IPS-20b (cell line): ENCODE results near the gene FBXW5.

Experiments
- H3K27ac ChIP-seq: one replicate; pipeline ENCODE4 v1.5.1; 2013; ENCODE audit warnings: low read length
- H3K27me3 ChIP-seq: 2 replicates; pipeline ENCODE4 v1.6.1; 2013; ENCODE audit warnings: mild to moderate bottlenecking, low read length, inconsistent platforms; ENCODE audit not compliant: insufficient read depth
- H3K36me3 ChIP-seq: 2 replicates; pipeline ENCODE4 v1.6.1; 2013; ENCODE audit warnings: low read depth, mild to moderate bottlenecking, inconsistent platforms, low read length, moderate library complexity; ENCODE audit not compliant: insufficient read depth
- H3K4me1 ChIP-seq: 2 replicates; pipeline ENCODE4 v1.6.1; 2013; ENCODE audit warnings: mild to moderate bottlenecking, control low read depth, inconsistent platforms, low read length, moderate library complexity; ENCODE audit not compliant: insufficient read depth
- H3K4me3 ChIP-seq: 2 replicates; pipeline ENCODE4 v1.5.1; 2013; ENCODE audit warnings: mild to moderate bottlenecking, low read length, inconsistent platforms
- H3K9ac ChIP-seq: 2 replicates; pipeline ENCODE4 v1.6.1; 2013; ENCODE audit warnings: low read depth, mild to moderate bottlenecking, inconsistent platforms, low read length, moderate library complexity
- H3K9me3 ChIP-seq: 2 replicates; pipeline ENCODE4 v1.6.1; 2013; ENCODE audit warnings: mild to moderate bottlenecking, low read depth, low read length, inconsistent platforms; ENCODE audit not compliant: insufficient read depth

The FBXW5 gene

DNA sequence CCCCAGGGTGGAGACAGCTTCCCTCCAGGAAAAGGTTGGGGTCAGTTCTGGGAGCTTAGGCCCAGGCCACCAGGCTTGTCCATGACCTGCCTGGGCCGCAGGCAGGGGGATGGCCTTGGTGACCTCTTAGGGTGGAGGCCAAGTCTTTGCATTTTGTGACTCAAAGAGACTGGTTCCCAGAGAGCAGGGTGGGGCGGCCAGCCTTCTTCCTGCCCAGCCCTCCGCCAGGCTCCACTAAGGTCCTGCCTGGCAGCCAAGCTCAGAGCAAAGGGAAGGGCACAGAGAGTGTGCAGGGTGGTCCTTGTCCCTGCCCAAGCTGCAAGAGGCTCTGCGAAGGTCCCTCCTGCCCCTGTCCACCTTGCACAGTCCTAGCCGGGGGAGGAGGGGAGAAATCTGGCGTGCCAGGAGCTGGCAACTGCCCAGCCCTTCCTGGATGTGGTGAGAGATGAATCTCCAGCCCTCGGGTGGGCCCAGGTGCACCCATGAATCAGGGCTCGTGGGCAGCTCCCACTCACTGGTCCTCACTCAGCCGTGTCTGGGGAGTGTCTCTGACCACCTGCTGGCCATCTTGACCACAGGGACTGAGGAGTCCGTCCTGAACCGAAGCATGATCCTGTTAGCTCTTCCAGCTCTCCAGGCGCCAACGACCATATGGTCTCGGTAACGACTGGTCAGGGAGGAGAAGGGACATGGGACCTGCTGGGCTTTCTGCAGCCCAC, 30.4 kb upstream of the FBXW5 start:
- Histone ChIP-seq H3K9me3 (no peaks in the 10 kb centered on the region), H3K4me3 (no peak overlapping the region), H3K27ac (no peak overlapping the region), H3K27me3 (peaks cover 11% of the 10 kb centered on the region), H3K9ac (no peak overlapping the region), H3K4me1 (no peaks in the 10 kb centered on the region; the same call in 1 of the 2 replicates), H3K36me3 (no peaks in the 10 kb centered on the region)

DNA sequence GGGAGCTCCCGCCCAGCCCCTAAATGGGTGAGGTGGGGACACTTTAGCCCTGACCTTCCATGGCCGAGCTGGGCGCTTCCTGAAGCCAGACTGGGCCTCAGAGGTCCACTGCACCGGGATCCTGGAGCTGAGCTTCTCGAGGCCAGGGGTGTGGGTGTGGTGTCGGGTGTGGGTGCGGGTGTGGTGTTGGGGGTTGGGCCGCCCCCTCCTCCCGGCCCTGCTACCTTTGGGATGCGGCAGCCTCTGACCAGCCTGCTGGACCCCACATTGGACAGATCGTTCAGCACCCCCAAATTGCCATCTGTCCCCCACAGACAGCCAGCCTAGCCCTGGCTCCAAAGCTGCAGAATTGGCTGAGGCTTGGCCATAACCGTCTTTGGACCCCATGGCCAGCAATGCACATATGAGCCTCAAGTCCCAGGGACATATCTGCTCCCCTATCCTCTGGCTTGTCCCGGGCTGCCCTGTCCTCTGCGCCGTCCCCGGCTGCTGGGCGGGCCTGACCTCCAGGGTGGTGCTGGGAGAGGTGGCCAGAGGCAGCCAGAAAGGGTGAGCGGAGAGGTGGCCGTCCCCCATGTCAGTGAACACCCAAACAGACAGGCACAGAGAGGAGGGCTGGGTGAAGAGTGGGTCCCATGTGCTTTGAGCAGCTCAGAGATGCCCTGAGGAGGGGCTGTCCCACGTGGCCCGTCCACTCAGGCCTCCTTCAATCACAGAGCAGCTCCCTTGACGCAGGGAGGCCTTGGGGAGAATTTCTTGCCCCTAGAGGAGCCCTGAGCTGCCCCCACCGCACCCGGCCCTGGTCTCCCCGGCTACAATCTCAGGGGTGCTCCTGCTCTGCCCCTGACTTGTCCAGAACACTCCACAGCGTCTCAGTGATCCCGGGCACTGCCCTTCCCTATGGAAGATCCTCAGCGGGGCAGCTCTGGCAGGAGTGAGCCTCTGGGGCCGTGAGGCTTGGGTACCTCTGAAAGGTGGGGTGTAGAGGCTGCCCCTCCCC, 29.4 kb upstream of the FBXW5 start:
- H3K4me3 ChIP-seq = no peak overlapping the region
- peaks cover 11% of the 10 kb centered on the region for H3K27me3 ChIP-seq
- no peaks in the 10 kb centered on the region; the same call in 1 of the 2 replicates for H3K4me1 ChIP-seq
- no peaks in the 10 kb centered on the region for H3K9me3 ChIP-seq
- H3K9ac ChIP-seq = no peak overlapping the region
- no peaks in the 10 kb centered on the region for H3K36me3 ChIP-seq
- no peak overlapping the region for H3K27ac ChIP-seq

DNA sequence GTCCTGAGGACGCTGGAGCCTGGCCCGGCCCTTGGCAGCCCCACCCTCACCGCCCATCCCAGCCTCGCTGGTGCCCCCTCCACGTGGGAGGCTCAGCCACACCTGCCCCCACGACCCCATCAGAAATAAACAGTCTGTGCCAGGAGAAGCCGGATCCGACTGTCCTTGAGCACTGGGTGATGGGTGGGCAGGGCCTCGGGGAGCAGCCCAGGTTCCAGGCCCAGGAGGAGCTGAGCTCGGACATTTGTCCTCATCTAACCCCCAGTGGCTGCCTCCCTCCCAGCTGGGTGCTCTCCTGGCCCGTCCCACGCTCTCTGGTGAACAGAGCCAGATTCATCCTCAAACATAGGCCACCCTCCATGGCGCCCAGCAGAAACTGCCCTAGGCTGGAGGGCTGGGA, 28.2 kb upstream of the FBXW5 start:
- no peak overlapping the region for H3K27ac ChIP-seq
- H3K4me1 ChIP-seq = no peaks in the 10 kb centered on the region; the same call in 1 of the 2 replicates
- H3K36me3 ChIP-seq = no peaks in the 10 kb centered on the region
- peaks cover 10% of the 10 kb centered on the region for H3K27me3 ChIP-seq
- H3K4me3 ChIP-seq = no peak overlapping the region
- no peak overlapping the region for H3K9ac ChIP-seq
- no peaks in the 10 kb centered on the region for H3K9me3 ChIP-seq

DNA sequence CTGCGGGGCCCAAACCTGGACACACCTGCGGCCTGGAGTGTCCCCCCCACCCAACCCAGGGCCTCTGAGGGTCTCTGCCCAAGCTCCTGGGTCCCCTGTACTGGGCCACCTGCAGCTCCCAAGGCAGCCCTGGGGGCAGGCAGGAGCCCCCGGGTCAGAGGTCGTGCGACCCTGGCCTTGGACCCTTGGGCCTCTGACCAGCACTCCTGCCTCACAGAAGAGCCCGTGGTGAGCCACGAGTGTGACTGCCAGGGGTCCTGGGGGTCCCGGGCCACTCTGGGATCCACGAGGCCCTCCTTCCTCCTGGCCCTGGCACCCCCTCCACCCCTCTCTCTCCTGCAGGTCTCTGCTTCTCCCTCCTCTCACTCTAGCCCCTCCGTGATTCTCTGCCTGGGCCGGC, 27.8 kb upstream of the FBXW5 start:
- Histone ChIP-seq H3K36me3 (no peaks in the 10 kb centered on the region), H3K9ac (no peak overlapping the region), H3K27me3 (peaks cover 6% of the 10 kb centered on the region), H3K27ac (no peak overlapping the region), H3K9me3 (no peaks in the 10 kb centered on the region), H3K4me1 (no peaks in the 10 kb centered on the region; the same call in 1 of the 2 replicates), H3K4me3 (no peak overlapping the region)

DNA sequence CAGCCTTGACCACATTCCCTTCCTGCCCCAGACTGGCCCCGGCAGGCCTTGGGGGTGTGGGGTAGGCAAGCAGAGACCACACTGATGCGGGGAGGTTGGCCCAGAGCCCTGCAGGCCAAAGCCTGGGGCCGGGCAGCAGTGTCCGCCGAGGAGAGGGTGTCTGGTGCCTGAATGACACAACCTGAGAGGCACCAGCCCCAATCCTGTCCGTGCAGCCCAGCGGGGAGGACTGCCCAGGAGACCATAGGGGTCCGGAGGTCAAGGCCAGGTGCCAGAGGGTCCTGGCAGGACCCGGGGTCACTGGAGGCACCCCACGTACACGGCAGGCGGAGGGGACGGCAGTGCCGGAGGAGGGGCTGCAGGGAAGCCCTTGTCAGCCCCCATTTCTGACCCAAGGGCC, 27.2 kb upstream of the FBXW5 start:
- no peaks in the 10 kb centered on the region for H3K4me1 ChIP-seq
- no peak overlapping the region for H3K9ac ChIP-seq
- no peak overlapping the region for H3K27ac ChIP-seq
- H3K9me3 ChIP-seq = no peaks in the 10 kb centered on the region
- H3K4me3 ChIP-seq = no peak overlapping the region
- no peaks in the 10 kb centered on the region for H3K27me3 ChIP-seq
- no peaks in the 10 kb centered on the region for H3K36me3 ChIP-seq

DNA sequence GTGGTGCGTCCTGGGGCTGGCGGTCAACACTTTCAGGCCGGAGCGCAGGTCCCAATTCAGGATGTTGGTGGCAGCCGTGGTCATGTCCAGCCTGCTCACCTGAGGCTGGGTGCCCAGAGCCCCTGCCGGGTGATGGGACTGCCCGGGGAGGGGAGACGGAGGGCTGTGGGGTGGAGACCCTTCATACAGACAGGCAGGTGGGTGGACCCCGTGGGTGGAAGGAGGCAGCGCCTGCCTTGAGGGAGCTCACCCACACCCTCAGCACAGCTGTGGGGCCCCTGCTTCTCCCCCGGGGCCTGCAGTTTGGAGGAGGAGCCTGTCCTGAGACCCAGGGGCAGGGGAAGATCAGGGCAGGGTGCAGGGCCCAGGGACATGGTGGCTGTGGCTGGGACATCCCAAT, 25.8 kb upstream of the FBXW5 start:
- H3K4me1 ChIP-seq = no peaks in the 10 kb centered on the region
- no peaks in the 10 kb centered on the region for H3K36me3 ChIP-seq
- H3K27ac ChIP-seq = no peak overlapping the region
- H3K9me3 ChIP-seq = no peaks in the 10 kb centered on the region
- no peak overlapping the region for H3K4me3 ChIP-seq
- no peaks in the 10 kb centered on the region for H3K27me3 ChIP-seq
- H3K9ac ChIP-seq = no peak overlapping the region

DNA sequence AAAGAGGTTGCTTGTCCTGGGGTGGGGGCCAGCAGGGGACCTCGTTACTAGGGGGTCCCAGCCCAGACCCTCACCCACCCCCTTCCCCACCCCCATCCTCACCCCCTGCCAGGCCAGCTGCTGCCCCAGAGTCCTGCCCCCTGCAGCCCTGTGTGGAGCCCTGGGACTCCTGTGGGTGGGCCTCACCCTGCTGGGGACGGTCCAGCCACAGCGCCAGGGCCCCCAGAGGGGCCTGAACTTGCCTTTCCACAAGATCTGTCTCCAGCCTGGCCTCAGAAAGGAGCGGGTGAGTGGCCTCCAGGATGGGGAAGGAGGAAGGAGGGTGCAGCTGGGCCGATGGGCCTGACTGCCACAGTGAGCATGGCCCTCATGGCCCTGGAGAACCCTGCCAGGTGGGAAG, 25.2 kb upstream of the FBXW5 start:
- no peaks in the 10 kb centered on the region for H3K36me3 ChIP-seq
- H3K27ac ChIP-seq = no peak overlapping the region
- no peaks in the 10 kb centered on the region for H3K27me3 ChIP-seq
- H3K9ac ChIP-seq = no peak overlapping the region
- H3K4me1 ChIP-seq = no peaks in the 10 kb centered on the region
- no peak overlapping the region for H3K4me3 ChIP-seq
- H3K9me3 ChIP-seq = no peaks in the 10 kb centered on the region

DNA sequence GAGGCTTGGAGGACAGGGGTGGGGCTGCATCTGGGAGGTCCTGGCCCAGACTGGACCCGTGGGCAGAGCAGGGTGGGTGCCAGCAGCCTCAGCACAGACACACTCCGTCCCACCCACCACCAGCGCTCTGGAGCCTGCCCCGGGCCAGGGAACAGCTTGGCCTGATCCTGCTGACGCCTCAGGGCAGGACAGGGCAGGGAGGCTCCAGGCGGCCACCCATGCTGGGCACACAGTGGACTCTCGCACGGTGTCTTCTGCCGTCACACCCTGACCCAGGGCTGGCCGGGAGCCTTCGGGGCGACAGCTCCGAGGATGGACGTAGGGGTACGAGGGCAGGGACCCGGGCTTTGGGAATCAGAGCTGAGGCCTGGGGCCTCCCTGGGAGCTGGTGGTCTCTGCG, 24.6 kb upstream of the FBXW5 start:
- Histone ChIP-seq H3K4me1 (no peaks in the 10 kb centered on the region), H3K9me3 (no peaks in the 10 kb centered on the region), H3K27ac (no peak overlapping the region), H3K4me3 (no peak overlapping the region), H3K27me3 (no peaks in the 10 kb centered on the region), H3K36me3 (no peaks in the 10 kb centered on the region), H3K9ac (no peak overlapping the region)

DNA sequence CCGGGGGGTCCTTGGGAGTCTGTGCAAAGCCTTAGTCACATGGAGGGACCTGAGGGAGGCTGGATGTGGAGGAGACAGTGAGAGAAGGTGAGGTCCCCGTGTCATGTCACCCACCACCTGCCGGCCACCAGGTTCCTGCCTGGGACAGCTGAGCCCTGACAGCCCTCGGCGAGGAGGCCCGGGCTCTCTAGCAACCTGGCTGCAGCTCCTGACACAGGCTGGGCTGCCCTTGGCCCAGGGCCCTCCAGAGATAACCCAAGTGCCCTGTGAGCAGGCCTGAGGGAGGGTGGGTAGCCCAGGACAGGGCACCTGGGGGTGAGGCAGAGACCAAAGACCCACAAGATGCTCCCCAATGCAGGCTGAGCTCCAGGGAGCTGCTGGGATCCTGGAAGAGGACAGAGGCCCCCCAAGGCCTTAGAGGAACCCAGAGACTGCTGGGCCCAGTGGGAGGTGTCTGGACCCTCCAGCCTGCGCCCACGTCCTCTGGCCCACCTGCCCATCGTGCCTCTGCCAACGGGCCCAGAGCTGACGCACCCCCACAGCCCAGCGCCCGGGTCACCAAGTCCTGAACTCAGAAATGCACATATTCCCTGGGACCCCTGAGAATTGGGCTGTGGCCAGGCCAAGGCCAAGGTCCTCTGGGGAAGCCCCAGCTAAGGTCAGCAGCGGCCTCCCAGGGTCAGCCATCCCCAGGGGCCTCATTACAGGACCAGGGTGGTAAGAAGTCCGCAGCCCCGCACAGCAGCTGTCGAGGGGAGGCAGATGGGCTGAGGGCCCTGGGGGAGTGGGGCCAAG, 24.0 kb upstream of the FBXW5 start:
- no peak overlapping the region for H3K9ac ChIP-seq
- no peaks in the 10 kb centered on the region for H3K4me1 ChIP-seq
- H3K27me3 ChIP-seq = no peaks in the 10 kb centered on the region
- no peaks in the 10 kb centered on the region for H3K9me3 ChIP-seq
- no peak overlapping the region for H3K27ac ChIP-seq
- no peaks in the 10 kb centered on the region for H3K36me3 ChIP-seq
- H3K4me3 ChIP-seq = no peak overlapping the region

DNA sequence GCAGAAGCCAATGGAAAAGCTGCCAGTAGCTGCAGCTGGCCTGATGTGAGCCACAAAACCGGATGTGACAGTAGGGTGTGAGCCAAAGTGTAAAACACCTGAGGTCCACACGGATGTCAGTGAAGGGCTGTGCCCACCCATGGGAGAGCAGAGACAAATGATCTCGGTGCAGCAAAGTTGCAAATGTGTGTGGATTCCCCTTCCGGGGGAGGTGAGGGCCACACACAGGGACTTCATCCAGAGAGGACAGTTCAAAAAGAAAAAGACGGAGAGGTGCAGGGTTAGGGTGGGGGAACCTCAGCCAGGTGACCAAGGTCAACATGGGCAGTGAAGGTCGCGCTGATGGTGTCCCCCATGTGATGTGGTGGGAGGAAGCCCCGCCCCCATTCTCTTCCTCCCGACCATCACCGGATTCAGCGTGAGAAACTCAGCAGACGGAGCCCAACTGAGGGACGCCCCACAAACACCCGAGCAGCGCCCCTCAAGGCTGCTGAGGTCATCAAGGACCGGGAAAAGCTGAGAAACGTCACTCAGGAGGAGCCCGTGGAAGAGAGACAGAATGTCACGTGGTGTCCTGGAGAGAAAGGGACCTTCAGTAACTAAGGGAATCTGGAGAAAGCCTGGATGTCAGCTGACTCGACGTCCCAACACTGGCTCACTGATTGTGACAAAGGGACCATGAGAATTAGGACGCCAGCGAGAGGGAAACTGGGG, 21.4 kb upstream of the FBXW5 start:
- no peaks in the 10 kb centered on the region for H3K9me3 ChIP-seq
- no peak overlapping the region for H3K27ac ChIP-seq
- H3K36me3 ChIP-seq = no peaks in the 10 kb centered on the region
- H3K27me3 ChIP-seq = no peaks in the 10 kb centered on the region
- H3K9ac ChIP-seq = peak overlapping the region; percentile 45; the same call in 1 of the 2 replicates
- H3K4me3 ChIP-seq = peak overlapping the region; percentile 8; the same call in 1 of the 2 replicates
- H3K4me1 ChIP-seq = no peaks in the 10 kb centered on the region
